Cerebellar cortex (tissue), 1 donor: Measurements from ENCODE around the gene AVPR2.

Source experiments
- DNase-seq: peaks from one replicate; pipeline ENCODE4 v3.0.0-alpha.2; 2015; ENCODE audit warnings: low spot score

The AVPR2 gene

DNA sequence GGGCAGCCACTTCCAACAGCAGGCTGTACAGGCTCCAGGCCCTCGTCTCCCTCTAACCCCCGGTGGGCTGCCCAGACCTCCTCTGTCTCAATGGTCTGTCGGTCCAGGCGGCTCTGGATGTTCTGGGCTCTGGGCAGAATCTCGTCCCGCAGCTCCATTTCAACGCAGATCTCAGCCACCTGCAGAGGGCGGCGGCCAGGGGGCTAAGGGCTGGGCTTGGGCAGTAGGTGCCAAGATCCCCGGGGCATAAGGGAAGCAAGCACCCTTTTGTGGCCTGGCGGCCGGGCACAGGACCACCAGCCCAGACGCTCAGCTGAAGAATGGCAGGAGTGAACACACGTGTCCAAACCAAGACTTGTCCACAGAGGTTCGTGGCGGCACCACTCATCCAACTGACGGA lies 9.2 kb downstream of the AVPR2 start:
- DNase-seq = no peak

DNA sequence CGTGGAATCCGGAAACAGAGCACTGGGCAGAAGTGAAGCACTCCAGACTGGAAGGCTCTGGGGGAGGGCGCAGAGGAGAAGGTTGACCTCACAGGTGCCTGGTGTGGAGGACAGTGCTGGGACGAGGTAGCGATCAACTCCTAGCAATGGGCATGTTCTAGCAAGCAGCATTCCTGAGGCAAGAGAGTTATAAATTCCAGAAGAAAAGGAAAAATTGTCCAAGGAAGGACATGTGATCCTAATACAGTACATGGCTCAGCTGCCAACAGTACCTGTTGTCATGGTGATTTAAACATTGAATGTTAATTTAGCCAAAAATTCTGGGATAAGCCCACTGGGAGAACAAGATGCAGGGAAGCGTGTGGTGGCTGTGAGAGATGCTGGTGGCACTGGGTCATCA lies 13.4 kb downstream of the AVPR2 start:
- DNase-seq = no peak

DNA sequence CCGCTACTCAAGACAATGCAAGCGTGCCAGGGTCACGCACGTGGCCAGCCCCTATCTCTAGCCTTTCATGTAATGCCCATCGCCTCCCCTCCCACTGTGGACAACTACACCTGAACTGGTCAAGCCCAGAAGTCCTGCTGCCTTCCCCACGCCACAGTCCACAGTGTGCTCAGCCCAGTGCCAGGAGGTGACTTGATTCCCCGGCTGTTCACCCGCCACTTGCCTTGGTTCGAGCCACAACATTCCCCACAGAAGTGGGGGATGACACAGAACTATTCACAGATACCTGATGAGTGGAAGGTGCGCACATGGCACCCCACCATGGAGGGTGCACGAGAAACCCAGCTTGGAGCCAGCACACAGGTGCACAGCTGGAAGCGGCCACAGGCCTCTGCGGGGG lies 14.8 kb downstream of the AVPR2 start:
- no peak for DNase-seq

DNA sequence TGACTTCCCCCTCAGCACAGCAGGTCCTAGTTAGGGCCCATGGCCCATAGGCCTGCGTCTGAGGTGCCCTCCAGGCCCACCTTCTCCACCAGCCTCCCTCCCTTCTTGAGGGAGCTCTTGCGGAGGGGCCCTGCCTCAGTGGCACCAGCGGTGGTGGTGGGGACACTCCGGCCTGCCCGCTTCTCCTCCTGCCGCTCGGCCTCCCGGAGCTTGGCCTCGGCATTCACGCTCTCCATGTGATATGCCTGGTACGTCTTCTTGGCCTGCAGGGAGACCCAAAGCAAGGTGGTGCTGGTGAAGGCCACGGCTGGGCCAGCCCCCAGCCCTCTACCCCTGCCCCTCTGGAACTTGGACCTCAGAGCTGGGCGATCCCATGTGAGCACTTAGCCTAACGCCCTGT lies 16.1 kb downstream of the AVPR2 start:
- DNase-seq = no peak

DNA sequence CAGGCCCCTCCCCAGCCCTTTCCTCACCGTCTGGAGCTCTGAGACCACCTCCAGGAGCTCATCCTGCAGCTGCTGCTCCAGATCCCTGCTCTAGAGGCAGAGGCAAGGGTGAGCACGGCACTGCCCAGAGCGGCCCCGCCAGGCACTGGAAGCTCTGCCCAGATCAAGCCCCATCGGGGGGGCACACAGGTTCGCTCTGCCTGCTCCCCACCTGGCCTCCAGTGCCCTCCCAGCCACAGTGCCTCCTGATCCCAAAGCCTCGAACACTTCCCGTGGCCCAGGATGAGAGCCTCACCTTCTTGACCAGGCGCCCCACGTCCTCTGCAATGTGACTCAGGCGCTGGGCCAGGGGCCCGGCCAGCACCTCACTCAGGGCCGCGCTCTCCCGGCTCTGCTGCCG lies 16.6 kb downstream of the AVPR2 start:
- no peak for DNase-seq

DNA sequence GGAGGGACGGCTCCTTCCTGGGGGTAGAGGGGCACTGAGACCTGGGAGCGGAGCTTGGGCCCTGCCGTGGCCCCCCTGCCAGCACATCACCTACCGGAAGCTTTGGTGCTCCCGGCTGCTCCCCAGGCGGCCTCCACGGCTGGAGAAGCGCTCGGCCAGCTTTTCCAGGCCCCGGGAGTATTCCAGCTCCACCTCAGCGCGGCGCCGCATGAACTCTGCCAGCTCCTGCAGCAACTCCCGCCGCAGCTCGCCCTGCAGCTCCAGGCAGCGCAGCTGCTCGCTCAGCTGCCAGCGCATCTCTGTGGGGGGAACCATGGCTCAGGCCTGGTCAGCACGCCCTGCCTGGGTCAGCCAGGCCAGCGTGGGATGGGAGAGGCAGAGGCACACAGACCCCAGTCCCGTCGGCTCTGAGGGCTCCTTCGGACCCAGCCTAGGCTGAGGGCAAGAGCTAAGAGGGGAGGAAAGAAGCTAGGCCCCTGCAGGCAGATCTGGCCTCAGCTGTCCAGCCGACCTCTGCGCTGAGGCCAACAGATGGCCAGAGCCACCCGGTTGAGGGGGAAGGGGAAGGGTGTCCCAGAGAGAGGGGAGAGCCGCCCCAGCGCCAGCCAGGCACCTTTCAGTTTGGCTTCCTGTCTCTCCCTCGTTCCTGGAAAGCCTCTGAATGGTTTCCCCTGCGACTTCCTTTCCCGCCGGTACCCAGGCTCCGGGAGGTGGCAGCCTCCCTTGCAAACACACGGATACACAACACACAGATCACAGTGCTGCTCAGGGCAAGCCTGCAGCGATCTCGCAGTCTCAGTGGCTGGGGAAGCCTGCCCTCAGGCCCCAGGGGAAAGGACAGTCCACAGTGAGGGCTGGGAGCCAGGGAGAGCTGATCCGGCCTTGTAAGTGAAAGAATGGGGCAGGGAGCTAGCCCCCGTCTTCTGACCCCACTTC lies 17.3 kb downstream of the AVPR2 start:
- no peak for DNase-seq

DNA sequence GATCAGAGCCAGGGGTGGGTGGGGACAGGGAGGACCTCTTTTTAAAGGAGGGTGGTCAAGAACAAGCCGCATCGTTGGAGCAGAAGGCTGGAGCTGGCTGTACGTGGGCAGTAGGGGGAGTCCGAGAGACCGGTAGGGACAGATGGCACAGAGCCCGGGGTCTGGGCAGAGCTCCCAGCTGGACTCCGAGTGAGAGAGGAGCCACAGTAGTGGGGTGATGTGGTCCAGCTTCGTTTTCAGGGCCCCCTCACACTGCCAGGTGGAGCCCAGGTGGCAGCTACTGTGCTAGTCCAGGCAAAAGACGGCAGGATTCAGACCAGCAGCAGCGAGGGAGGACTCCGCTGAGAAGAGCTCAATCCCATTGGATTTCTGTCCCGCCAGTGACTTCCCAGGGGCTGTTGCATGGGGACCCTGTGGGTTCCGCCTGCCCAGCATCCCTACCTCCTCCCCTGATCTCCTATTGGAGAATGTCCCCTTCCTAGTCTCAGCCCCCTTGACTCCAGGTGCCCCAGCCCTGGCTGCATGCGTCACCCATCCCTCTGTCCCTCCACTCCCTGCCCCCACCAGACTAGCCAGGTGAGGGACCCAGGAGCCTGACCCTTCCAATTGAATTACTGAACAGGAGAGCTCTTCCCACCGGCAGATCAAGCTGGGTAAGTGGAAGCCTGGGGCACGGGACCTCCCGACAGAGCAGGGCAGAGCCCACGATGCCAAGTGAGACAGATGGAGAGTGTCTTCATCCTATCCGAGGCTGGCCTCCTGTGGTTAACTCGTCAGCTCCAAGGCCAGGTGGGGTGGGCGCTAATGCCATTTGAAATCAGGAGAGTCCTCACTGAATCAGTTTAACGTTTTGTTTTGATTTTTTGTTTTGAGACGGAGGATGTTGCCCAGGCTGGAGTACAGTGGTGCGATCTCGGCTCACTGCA lies 18.7 kb downstream of the AVPR2 start:
- DNase-seq = peak; percentile 84

DNA sequence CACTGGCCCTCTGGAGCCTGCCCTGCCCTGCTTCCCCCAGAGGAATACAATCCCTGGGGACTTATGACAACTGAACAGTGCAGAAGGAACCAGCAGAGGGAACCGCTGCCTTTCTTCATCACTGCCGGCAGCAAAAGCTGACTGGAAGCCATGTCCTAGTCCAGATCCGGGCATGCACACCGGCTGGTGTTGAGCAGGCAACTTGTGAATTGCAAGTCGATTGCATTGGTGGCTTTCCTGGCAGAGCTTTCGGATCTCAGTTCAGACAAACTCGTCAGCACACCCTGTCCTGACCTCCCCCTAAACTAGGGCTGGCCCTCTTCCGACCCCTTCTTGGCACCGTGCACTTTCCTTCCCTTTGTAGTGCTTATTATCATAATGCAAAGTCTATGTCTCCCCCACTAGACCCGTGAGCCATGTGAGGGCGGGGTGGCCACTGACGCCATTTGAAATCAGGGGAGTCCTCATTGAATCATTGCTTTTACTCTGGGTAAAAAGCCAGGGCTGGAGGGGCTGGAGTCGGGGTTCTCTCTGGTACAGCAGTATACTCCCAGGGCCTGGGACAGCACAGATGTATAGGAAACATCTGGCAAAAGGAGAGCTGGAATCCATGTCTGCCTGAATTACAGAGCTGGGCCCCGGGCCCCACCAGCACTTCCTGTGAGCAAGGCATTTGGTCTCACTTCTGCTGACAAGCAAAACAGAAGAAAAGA lies 19.8 kb downstream of the AVPR2 start:
- DNase-seq = peak; percentile 70

DNA sequence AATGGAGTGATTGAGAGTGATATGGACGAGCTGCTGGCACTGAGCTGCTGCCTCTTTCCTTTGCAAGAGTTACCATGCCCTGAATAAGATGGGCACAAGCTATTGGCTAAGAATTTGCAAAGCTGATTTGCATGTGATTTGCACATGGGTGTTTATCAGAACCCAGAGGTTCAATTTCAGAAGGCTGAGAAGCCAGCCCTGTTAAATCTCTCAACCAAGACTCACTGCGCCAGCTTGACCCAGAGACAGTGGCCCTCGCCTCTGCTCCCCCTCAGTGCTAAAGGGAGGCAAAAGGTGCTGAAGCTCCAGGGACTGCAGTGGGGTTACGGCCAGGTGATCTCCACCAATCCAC lies 20.9 kb downstream of the AVPR2 start:
- DNase-seq = no peak

DNA sequence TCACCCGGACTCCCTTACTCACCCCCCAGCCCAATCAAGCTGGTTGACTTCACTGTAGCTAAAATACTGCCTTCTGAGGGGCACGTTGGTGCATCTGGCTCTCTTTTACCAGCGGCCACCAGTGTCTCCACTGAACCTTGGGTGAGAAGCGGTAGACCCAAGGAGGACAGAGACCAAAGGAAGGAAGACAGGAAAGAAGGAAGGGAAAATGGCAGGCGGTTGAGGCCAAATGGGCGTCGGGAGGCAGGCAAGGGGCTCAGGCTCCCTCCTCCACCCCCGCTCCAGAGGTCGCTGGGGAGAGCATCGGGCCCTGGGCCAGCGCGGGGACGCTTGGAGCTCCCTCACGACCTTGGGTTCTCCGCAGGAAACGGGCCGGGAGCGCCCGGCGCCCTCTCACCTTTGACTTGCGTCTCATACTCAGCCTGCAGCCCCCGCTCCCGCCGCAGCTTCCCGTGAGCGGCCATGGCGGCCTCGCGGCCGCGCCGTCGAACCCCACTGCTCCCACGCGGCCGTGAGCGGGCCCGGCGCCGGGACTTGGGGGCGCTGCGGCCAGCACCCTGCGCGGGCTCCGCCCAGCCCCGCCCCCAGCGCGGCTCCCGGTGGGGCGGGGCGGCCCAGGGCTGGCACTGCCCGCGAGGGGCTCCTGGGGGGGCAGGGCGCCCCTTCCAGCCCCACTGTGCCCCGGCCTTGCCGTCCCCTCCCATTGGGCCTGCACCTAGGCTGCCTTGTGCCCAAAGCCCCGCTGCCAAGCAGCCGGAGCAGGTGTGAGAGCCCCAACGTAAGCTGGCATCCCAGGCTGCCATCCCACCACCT lies 21.5 kb downstream of the AVPR2 start, which contains the start of gene ARHGAP4:
TSS of gene ARHGAP4 (minus strand) at position 526 of the 813 bp plus-strand sequence. CDS start at position 464, 62 bp downstream.
- DNase-seq = no peak

DNA sequence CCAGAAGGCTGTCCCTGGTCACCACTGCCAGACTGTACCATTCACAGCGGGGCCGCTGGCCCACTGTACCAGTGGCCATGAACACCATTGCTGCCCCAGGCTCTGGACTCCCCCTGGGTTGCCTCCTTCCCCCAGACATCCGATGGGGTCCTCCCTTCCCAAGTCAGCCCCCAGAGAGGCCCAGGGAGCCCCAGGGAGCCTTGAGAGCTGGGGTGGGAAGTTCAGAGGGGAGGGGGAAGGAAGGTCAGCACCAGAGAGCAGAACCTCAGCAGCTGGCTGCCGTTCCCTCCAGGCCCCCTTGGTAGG lies 22.0 kb downstream of the AVPR2 start:
- DNase-seq = no peak

DNA sequence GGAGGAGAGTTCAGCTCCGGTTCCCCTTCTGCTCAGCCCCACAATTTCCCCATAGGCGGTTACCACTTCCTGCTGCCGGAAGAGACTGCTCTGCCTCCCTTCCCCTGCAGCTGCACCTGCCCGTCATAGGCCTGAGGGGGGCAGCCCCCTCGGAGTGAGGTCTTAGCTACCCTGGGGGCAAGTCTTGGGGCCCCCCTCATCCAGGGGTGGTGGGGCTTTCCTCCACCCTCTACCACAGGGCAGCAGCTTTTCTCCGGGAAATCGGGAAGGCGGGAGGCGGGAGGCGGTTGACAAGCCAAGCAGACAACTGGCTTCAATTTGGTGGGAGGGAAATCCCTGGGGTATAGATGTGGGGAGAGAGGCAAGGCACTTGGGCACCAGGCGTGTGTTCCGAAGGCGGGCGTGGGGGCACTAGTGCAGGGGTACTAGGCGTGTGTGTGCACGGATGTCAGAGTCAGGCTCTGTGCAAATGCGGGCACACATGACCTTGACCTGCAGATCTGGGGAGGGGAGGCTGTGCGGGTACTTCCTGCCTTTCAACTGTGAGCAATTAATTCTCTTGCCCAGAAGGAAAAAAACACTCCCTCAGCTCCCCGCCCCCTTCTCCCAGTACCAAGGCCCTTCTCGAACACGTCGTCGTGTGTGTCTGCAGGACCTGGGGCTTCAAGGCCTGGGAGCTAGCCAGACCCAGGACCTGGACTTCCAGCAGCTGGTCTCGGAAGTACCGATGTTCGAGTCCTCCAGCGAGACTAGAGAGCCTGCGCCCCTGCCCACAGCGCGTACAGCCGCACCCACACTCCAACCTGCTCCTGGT lies 22.6 kb downstream of the AVPR2 start:
- DNase-seq = no peak

DNA sequence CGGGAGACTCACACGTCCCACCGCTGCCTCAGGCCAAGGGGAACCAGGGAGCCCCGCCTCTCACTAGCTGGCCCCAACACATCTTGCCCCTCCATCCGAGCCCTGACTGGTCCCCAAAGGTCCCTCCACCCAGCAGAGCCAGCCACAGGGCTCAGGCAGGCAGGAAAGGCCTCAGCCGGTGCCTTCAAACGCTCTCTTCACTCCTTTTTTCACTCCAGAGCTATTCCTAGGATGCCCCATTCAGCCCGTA lies 23.1 kb downstream of the AVPR2 start:
- no peak for DNase-seq

DNA sequence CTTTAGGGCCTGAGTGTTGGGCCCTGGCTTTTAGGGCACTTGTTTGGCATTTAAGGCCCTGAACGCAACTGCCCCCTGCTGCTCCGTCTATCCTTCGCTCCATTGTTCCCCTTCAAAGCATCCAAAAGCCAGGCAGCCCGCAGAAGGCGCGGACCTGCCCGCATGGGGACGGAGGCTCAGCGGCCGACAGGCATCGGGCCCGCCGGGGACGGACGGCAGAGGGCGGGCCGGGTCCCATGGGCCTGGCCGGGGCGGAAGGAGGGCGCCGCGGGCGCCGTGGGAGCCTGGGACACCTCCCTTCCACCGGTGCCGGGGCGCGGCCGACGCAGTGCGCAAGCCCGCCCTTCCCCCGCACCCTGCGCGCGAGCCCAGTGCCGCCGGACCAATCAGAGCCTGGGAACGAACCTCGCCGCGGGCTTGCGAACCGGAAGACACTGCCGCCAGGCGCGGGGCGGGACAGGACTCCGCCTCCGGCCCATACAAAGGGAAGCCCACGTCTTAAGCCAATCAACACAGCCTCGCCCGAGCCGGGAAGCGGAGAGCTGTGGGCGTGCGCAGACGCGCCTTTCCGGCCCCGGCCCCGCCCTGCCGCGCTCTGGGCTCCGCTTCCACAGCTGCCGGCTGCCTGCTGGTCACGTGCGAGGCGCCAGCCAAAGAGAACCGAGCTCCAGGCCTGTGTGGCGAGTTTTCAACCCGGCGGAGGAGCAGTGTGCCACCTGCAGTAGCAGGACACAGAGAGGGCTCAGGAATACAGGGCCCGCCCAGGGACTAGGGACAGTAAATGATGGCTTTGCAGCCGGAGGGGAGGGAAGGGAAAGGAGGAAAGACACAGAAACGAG lies 23.7 kb downstream of the AVPR2 start:
- DNase-seq = peak; percentile 94

DNA sequence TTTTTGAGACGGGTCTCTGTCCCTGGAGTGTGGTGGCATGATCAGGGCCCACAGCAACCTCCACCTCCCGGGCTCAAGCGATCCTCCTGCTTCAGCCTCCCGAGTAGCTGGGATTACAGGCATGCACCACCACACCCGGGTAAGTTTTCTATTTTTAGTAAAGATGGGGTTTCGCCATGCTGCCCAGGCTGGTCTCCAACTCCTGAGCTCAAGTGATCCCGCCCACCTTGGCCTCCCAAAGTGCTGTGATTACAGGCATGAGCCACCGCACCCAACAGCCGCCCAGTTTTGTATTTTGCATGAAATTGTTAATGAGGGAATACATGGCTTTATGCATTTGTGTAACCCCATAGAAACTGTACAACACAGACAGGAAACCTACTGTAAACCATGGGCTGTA lies 24.4 kb downstream of the AVPR2 start:
- DNase-seq = no peak

DNA sequence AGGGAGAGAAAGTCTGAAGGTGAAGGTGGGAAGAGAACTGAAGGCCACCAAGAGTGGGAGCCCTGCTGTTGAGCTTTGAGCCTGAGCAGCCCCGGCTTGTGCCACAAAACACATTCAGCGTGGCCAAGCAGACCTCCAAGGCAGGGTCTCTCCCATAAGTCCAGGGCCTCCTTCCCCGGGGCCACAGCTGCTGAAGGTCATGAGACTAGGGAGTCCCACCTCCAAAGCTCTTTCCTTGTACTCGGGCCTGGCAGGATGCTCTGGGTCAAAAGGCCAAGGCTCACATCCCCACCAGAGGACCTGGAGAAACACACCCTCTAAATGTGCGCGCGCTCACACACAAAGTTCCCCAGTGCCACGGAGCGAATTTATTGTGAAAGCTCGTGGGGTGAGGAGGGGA lies 25.1 kb downstream of the AVPR2 start:
- no peak for DNase-seq

DNA sequence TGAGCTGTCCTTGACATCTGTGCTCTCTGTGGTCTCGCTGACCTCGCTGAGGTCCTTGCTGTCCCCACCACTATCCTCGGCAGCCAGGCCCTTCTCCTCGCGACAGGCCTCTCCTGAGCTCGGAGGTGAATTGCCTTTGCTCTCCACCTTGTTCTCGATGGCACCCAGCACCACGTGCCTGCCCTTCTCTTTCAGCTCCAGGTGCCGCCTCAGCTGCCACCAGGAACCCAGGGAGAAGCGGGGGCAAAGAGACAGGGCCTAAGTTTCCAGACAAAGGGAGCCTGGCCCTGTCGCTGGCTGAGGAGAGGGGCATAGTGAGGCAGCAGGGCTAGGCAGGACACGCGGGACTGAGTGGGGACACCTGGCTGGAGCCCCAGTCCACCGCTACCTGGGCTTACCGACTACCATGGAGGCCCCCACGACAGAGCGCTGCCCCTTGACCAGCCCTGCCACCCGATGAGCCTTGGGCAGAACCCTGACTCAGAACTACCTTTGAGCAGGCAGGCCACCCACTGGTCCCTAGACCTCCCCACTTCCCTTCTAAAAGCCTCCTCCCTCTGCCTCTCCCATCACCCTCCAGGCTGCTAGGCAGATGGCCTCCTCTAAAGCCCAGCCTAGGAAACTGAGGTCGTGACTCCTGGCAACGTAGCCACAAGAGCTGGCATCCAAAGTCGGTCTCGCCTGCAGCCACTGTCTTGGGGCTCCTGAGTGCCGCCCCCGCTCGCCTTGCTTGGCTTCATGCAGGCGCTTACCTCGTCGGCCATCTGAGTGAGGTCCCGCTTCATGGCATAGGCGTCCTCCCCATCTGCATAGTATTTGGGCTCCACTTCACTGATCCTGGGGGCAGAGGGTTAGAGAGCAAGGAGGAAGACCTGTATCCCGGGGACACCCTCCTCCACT lies 25.8 kb downstream of the AVPR2 start:
- DNase-seq = no peak

DNA sequence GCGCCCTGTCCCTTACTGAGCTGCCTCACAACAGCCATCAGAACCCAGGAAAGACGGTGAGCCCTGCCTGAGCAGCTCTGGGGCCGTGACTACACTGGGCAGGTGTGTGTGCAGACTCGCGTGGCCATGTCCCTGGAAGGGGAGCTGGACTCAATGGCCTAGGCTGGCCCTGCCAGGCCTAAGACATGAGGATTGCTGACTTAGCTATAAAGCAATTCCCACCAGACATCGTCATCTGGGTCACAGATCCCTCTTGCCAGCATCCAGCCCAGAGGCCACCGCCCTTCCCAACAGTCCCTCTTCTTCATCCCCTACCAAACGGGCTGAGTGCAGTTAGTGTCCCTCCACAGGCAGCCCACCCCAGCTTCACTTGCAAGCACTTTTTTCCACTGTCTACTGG lies 26.7 kb downstream of the AVPR2 start:
- DNase-seq = no peak

DNA sequence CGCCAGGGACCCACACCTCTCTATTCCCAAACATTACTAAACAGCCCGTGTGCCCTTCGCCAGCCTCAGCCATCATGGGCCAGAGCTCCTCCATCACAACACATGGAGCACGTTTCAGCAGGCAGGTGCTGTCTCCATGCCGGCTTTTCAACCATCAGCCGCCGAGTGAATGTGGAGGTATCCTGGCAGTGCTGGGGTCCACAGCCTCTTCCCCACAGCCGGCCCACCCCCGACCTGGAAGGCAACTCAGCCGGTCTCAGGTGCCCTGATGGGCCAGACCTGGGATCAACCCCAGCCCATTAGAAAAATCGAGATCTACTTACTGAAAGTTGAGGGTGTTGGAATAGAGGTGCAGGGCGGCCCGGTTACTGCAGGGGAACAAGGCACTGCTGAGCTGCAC lies 27.3 kb downstream of the AVPR2 start:
- DNase-seq = no peak
